ENCODE measurements around the gene CES3.
"Not testable (repeated sequence)": the region's sequence is repeated elsewhere in the genome, so short reads cannot be mapped to it uniquely, and the experiment has no call there.

Gene CES3

DNA sequence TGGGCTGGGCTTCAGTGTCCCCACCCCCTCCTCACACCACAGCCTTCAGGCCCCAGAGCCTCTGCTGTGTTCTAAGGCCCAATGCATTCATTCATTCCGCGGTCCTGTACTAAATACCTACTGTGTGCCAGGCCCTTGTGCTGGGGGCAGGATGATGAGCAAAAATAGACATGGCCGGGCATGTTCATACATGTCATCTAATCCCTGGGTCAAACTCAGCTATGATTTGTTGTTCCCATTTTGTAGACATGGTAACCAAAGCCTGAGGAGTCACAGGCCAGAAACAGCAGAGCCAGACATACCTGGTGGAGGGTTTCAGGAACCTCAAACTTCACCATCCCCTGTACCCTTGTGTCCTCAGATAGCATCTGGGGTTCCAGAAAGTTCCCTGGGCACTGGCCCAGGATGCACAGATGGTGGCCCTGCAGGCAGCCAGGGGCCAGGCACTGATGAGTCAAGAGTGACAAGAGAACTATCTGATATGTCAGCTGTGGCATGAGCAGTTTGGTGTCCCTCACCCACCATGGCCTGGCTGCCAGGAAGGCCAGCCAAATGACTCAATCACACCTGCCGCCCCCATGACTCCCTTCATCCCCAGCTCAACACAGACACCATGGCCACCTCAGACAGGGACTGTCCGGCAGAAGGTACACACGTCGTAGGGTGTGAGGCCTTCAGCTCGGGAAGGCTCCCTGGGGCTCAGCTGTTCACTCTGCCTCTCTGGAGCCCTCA lies 33.0 kb upstream of the CES3 start:
- peak; percentile 44 for DNase-seq

DNA sequence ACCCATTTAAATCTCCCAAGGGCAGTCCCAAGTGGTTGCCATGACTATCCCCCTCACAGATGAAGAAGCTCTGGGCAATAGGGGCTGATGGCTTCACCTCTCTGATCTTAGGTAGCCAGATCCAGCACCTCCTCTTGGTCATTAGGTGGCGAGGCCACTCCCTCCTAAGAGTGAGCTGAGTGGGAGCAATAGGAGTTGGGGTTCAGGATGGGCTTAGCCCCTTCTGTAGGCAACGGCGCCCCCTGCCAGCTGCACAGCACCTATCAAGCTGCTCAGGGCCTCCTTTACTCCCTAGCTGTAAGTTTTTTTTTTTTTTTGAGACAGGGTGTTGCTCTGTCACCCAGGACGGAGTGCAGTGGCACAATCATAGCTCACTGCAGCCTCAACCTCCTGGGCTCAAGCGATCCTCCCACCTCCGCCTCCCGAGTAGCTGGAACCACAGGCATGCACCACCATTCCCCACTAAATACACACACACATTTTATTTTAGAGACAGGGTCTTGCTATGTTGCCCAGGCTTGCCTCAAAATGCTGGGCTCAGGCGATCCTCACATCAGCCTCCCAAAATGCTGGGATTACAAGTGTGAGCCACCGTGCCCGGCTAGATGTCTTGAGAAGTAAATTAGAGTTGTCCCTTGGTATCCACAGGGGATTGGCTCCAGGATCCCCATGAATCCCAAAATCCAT lies 32.2 kb upstream of the CES3 start:
- DNase-seq: peak; percentile 46

DNA sequence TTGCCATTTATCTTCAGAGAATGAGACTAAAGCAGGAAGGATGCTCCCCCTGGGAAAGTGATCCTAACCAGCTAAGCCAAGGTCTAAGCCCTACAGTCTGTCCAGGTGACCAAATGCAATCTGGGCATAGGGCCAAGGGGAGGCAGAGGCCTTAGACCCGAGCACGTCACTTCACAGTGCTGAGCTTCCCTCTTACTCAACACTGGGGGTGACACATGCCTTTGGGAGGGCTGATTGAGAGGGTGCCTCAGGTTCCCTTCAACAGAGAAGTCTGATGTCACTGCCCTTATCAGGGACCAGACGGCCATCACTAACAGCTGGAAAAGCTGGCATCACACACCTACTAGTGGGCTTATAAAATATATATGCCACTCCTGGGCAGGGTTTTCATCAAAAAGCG lies 30.9 kb upstream of the CES3 start:
- DNase-seq: peak; percentile 66

DNA sequence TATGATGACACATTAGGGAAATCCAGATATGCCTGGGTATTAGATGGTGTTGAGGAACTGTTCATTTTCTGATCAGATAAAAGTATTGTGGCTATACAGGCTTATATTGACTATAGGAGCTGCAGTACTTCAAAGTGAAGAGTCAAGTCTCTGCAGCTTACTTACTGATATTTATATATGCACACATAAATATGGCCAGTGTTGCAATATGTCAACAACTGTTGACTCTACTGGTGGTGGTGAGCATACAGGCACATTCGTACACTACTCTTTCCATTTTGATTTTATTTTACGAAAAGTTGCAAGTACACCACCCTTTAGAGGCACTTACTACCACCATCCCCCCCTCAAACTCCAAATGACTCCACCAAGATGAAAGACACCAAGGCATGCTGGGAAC lies 29.4 kb upstream of the CES3 start:
- DNase-seq: no peak

DNA sequence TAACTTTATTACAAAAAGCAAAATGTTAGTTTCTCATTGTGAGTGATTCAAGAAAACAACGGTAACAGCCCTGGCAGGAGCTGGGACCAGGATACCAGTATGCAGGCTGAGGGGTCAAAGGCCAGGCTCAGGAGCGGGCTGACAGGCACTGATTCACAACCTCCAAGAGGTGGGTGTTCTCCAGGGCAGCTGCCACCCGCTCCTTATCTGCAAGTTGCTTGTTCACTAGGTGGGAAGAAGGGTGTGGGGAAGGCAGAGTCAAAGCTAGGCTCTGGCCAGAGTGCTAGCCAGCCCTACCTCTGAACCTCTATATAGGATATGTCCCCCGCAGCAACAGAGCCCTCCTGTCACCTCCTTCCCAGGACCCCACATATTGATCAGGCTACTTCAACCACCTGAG lies 29.0 kb upstream of the CES3 start:
- DNase-seq: no peak

DNA sequence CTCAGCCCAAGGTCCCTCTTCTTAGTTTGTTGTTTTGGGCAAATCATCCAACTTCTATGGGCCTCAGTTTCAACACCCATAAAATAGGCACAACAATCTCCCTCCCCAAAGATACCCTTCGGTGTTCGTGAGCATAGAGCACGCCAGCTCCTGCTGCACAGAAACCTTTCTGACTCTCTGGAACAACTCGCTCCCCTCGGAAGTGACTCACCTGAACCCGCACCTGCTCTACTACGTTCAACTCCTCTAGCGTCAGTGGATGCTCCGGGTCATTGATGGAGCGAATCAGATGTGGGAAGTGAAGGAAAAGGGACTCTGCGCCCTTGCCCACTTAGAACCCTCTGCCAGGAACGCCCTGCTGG lies 27.3 kb upstream of the CES3 start:
- peak; percentile 85 for DNase-seq

DNA sequence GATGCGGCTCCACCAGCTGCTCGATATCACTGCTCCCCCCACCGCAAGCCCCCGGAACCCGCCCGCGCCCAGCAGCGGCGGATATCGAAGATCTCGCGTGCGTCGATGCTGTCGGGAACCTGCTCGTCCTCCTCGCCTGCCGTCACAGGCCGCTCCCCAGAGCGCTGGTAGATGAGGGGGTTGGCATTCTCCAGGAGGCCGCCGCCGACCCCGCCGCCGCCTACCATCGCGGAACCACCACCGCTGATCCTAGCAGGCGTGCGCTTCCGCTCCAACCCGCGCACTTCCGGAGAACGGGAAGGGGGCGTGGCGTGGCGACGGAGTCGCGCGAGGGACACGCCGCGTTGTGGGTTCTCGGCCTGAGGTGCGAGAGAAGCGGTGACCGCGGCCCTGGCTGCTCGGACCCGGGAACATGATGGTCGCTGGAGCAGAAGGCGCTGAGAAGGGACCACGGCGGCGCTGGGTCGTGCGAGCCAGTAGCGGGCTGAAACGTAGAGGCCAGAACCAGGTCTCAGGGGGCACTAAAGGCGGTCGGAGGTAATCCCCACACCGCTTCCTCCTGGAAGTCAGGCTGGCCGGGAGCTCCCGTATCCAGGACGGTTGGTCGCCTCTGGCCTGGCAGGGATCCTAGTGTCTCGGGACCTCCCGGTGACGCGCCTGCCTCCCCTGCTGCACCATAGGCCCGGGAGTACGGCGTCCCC lies 26.8 kb upstream of the CES3 start, which contains the start of gene CIAO2B:
Gene CIAO2B, minus strand, starts transcription at position 265 of the 701 bp plus-strand sequence. Its CDS starts 38 bp downstream, at position 227.
- peak; percentile 91 for DNase-seq

DNA sequence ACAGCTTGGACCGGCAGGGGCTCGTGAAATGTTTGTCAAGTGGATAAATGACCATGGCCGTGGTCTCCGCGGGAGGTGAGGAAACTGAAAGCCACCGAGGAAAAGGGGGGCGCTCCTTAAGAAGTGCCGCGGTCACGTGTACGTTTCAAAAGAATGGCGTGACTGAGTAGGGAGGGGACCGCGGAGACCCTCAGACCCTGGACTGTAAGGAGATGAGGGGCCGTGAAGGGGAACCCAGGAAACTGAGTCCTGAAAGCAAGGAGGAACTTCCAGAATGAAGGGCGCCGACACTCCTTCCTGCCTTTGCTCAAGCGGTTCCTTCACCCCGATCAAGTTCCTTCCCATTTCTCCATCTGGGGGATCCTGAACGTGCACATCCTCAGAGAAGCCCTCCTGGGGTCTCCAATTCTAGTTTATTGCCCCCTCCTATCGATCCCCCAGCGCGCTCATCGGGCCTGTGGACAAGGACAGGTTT lies 26.2 kb upstream of the CES3 start:
- DNase-seq: not testable (repeated sequence)

DNA sequence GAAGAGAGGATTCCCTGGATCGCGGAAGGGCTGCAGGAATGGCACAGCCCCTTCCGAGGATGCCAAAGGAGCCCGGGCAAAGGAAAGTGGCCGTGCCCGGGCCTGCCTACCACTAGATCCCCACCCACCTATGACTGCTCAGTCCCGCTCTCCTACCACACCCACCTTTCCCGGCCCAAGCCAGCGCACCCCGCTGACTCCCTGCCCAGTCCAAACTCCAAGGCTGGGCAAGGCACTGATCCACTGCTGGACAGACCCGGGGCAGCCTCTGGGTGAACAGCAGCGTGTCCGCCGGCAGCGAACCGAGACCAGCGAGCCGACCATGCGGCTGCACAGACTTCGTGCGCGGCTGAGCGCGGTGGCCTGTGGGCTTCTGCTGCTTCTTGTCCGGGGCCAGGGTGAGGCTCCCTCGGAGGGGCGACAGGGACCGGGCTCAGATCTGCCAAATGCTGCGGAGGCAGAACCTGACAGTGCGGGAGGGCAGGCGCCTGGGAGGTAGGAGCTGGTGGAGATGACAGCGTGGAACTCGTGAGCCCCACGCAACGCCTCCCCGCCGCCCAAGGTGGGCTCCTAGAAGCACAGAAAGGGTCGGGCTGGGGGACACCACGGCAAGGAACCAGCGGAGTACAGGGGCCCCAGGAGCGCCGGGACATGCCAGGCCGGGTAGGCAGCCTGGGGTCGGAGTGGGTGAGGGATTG lies 25.6 kb upstream of the CES3 start, which contains the start of gene CES2:
Gene CES2, plus strand, starts transcription at position 203 of the 698 bp plus-strand sequence. Its CDS starts 120 bp downstream, at position 323.
- DNase-seq: peak; percentile 13

DNA sequence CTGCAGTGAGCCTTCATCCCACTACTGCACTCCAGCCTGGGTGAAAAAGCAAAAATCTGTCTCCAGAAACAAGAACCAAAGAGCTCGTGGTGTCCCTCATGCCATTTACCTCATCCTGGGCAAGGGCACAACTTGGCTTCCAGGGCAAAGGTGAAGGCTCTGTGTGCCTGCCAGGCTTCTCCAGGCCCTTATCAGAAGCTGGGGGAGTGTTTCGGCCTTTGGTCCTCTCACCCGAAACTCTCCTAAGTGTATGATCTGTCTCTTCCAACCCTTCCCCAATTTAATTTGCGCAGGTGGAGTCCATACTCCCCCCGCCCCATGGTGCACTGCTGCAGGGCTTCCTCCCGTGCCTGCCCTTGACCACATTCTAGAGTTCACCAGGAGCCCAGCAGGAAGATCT lies 24.6 kb upstream of the CES3 start:
- DNase-seq: no peak

DNA sequence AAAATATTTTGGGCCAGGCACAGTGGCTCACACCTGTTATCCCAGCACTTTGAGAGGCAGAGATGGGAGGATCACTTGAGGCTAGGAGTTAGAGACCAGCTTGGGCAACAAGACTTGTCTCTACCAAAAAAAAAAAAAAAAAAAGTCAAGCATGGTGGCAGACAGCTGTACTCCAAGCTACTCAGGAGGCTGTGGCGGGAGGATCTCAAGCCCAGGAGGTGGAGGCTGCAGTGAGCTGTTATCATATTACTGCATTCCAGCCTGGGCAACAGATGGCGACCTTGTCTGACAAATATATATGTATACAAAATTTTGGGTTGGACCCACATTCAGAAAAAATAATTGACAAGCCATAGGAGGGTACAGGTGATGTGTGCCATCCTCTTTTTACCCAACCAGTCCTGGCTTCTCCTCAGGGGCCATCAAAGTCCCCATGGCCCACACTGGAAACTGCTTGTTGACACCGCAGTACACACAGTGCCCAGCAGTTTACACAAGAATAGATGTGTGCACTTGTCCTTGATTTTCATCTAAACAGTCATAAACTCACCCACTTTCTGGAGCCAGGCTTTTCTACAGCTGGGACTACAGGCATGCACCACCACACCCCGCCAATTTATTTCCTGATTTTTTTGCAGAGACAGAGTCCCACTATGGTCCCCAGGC lies 24.0 kb upstream of the CES3 start:
- no peak for DNase-seq

DNA sequence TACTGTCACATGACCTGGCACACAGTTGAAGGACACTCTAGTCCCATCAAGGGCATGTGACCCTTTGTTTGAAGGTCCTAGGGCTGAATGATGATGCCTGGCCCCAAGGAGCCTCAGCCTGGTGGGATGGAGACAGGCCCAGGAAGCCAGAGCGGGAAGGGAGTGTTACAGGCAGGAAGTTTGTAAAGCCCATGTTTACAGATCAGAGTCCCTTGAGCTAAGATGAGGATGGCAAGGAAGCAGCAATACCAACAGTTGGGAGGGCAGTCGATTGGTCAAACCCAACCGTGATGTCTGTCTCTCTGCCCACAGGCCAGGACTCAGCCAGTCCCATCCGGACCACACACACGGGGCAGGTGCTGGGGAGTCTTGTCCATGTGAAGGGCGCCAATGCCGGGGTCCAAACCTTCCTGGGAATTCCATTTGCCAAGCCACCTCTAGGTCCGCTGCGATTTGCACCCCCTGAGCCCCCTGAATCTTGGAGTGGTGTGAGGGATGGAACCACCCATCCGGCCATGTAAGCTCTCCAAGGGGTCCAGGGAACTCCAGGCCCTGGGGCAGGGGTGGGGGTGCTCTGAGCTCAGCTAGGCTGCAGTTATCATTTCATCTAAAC lies 23.2 kb upstream of the CES3 start:
- no peak for DNase-seq

DNA sequence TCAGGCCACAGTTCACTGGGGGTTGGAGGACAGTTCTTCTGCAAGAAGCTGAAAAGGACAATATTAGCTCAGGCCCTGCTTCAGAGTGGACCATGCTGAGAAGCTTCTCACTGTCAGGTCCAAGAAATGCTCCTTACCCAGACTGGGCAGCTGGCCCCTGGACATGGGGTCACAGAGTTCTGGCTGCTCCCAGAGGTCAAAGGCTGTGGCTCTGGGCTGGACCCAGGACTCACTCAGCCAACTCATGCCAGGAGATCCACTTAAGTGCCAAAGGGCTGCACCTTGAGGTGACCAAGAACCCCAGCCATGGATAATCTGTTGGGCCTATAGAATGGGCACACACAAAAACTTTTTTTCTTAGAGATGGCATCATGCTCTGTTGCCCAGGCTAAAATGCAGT lies 21.7 kb upstream of the CES3 start:
- DNase-seq: no peak

DNA sequence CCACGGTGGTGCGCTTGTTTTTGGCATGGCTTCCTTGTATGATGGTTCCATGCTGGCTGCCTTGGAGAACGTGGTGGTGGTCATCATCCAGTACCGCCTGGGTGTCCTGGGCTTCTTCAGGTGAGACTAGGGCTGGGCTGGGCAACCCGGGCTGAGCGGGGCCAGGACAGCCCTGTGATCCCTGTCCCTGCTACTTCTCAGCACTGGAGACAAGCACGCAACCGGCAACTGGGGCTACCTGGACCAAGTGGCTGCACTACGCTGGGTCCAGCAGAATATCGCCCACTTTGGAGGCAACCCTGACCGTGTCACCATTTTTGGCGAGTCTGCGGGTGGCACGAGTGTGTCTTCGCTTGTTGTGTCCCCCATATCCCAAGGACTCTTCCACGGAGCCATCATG lies 20.8 kb upstream of the CES3 start:
- no peak for DNase-seq

DNA sequence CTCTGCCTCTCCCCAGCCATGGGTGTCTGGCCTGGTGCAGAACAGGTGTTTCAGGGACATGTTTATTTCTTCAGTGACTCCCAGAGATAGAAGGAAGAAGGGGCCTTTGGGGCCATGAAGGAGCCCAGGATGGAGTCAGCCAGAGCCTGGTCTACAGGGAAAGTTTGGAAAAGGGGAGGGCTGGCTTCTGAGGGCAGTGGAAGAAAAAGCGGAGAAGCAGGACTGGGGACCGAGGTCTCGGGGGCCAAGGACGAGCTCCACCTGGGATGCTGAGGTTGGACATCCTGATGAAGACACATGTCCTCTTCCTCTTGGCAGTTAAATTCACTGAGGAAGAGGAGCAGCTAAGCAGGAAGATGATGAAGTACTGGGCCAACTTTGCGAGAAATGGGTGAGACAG lies 18.1 kb upstream of the CES3 start:
- DNase-seq: no peak

DNA sequence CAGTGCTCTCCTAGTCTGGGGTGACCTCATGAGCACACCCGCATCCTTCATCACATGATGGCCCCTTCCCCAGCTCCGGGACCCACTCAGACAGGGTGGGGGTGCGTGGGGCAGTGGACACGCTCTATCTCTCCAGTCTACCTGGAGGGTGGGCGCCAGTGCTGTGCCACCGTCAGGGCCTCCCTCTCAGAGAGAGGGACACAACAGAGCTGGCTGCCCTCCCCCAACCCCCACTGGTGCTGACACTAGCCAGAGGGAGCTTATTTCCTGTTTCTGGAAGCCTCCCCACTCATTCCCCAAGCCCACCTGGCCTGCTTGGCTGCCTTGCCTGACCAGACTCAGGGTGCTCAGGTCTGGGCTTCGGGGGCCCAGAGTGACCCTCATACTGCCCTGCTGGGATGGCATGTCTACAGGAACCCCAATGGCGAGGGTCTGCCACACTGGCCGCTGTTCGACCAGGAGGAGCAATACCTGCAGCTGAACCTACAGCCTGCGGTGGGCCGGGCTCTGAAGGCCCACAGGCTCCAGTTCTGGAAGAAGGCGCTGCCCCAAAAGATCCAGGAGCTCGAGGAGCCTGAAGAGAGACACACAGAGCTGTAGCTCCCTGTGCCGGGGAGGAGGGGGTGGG lies 17.5 kb upstream of the CES3 start:
- no peak for DNase-seq

DNA sequence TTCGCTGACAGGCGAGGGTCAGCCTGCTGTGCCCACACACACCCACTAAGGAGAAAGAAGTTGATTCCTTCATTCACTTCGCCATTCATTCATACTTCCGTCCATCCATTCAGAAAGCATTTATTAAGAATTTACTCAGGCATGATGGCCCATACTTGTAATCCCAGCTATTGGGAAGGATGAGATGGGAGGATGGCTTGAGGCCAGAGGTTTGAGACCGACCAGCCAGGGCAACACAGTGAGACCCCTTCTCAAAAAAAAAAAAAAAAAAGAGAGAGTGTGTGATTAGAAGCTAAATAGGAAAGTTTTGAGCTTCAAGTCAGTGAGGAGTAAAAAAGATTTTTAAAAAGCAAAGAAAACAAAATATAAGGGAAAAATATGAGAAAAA lies 17.0 kb upstream of the CES3 start:
- no peak for DNase-seq

DNA sequence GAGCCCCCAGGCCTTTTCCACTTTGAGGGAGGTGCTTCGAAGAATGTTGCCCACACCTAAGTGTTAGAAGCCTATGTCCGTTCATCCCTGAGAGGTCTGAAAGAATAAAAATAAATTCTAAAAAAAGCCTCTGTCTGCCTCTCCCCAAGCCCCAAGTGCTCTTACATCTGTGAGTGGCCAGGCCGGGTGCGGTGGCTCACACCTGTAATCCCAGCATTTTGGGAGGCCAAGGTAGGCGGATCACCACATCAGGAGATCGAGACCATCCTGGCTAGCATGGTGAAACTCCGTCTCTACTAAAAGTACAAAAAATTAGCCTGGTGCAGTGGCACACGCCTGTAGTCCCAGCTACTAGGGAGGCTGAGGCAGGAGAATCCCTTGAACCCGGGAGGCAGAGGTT lies 16.1 kb upstream of the CES3 start:
- not testable (repeated sequence) for DNase-seq

DNA sequence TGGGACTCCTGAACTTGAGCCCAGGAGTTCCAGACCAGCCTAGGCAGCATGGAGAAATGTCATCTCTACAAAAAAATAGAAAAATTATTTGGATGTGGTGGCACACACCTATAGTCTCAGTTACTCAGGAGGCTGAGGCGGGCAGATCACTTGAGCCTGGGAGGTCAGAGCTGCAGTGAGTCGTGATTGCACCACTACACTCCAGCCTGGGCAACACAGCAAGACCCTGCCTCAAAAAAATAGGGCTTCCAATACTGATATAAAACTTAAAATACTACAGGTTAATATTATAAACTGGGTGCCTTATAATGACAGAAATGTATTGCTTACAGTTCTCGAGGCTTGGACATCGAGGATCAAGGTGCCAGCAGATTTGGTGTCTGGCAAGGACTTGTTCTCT lies 15.1 kb upstream of the CES3 start:
- DNase-seq: no peak

DNA sequence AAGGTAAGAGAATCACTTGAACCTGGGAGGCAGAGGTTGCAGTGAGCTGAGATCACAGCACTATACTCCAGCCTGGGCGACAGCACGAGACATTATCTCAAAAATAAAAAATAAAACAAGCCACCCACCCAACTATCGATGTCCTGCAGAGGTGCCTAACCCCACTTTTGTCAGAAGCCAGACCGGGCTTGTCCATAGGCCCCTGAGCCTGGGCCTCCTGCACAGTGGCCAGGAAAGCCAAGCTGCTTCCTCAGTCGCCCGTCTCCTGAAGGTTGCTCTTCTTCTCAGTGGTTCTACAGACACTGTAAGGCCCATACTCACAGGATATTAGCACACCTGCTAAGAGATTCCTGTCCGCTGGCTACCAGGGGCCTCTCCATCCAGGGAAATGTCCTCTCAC lies 14.5 kb upstream of the CES3 start:
- no peak for DNase-seq

DNA sequence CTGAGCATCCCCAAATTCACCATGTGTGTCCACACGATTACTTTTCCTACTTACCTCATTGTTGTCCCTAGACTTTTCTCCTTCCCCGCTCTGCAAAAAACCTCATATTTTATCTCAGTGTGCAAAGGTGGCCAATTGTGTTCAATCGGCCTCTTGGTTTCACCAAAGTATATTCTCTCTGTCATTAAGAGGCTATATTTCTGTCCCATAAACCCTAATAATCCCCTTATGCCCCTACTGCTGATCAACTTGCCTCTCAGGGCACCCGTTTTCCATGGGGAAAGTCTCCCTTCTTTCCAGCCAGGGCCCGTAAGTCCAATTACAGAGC lies 14.1 kb upstream of the CES3 start:
- DNase-seq: no peak

Measured in DMS53 (cell line).